WTC11 (cell line): ENCODE results near the gene METTL21A. TPM values are rescaled to one million over a fixed set of nuclear protein-coding genes. Genes with fewer than 3 reads are reported as not detected.
A peak's percentile ranks its signal among the peaks of the same experiment; 100 is the strongest.

Experiments
- ATAC-seq: fragments of 200-7000 bp; cut with Tn5 transposase; 2 replicates; pipeline ENCODE4 v1.10.0; 2021; ENCODE audit warnings: mild to moderate bottlenecking, moderate library complexity
- CTCF ChIA-PET: fragments of 300-600 bp; sonication (Branson Sonifier 250); formaldehyde crosslinking; loops from one replicate; lab custom pipeline; 2021; ENCODE audit warnings: antibody characterized with exemption; lab: Charles Lee
- POLR2A ChIA-PET: fragments of 350-600 bp; sonication (Branson Sonifier 250); formaldehyde crosslinking; loops from one replicate; lab custom pipeline; 2021; ENCODE audit warnings: antibody characterized with exemption; lab: Charles Lee
- DNase-seq: peaks from one replicate; pipeline ENCODE4 v3.0.0; 2021; ENCODE audit warnings: low spot score
- H3K27ac Mint-ChIP-seq: 2 replicates; pipeline ENCODE4 v1.8.0; 2021; ENCODE audit warnings: mixed read lengths
- H3K27me3 Mint-ChIP-seq: 2 replicates; pipeline ENCODE4 v1.8.0; 2021; ENCODE audit warnings: low read depth, mild to moderate bottlenecking, moderate library complexity, mixed read lengths
- H3K36me3 Mint-ChIP-seq: 2 replicates; pipeline ENCODE4 v1.8.0; 2021; ENCODE audit warnings: mixed read lengths
- H3K4me1 Mint-ChIP-seq: 2 replicates; pipeline ENCODE4 v1.8.0; 2022; ENCODE audit warnings: mixed read lengths
- H3K4me3 Mint-ChIP-seq: 2 replicates; pipeline ENCODE4 v1.8.0; 2021; ENCODE audit warnings: mild to moderate bottlenecking, moderate library complexity, mixed read lengths
- H3K9me3 Mint-ChIP-seq: 2 replicates; pipeline ENCODE4 v1.8.0; 2021; ENCODE audit warnings: mixed read lengths
- ATF6 ChIP-seq: sonication (generic); formaldehyde crosslinking; IDR thresholded peaks from 2 replicates; pipeline ENCODE4 v1.8.1; 2023; ENCODE audit warnings: mild to moderate bottlenecking, missing genetic modification reagents
- CREM ChIP-seq: sonication (generic); formaldehyde crosslinking; IDR thresholded peaks from 2 replicates; pipeline ENCODE4 v1.8.1; 2022; ENCODE audit warnings: mild to moderate bottlenecking, missing genetic modification reagents, moderate library complexity
- EMX1 ChIP-seq: fragments of 250-450 bp; sonication (Bioruptor Pico); IDR thresholded peaks from 2 replicates; pipeline ENCODE4 v1.8.0; 2021; ENCODE audit warnings: mild to moderate bottlenecking
- GABPB1 ChIP-seq: sonication (generic); formaldehyde crosslinking; IDR thresholded peaks from 2 replicates; pipeline ENCODE4 v1.8.1; 2023; ENCODE audit warnings: mild to moderate bottlenecking, missing genetic modification reagents
- IRF1 ChIP-seq: sonication (generic); formaldehyde crosslinking; IDR thresholded peaks from 2 replicates; pipeline ENCODE4 v1.8.0; 2023; ENCODE audit warnings: missing genetic modification reagents
- MAX ChIP-seq: sonication (generic); formaldehyde crosslinking; IDR thresholded peaks from 2 replicates; pipeline ENCODE4 v1.8.0; 2022; ENCODE audit warnings: mild to moderate bottlenecking, missing genetic modification reagents
- MXD4 ChIP-seq: fragments of 250-450 bp; sonication (Bioruptor Pico); IDR thresholded peaks from 2 replicates; pipeline ENCODE4 v1.8.0; 2021; ENCODE audit warnings: mild to moderate bottlenecking, moderate library complexity, borderline replicate concordance
- NR1H2 ChIP-seq: sonication (generic); formaldehyde crosslinking; IDR thresholded peaks from 2 replicates; pipeline ENCODE4 v1.9.0; 2021; ENCODE audit warnings: mild to moderate bottlenecking, moderate library complexity, missing genetic modification reagents
- NR2C2 ChIP-seq: sonication (generic); formaldehyde crosslinking; IDR thresholded peaks from 2 replicates; pipeline ENCODE4 v1.8.0; 2022; ENCODE audit warnings: mild to moderate bottlenecking, missing genetic modification reagents
- NR3C1 ChIP-seq: sonication (generic); formaldehyde crosslinking; conservative IDR thresholded peaks from 2 replicates; pipeline ENCODE4 v1.8.1; 2023; ENCODE audit warnings: low read depth, mild to moderate bottlenecking, missing genetic modification reagents
- PRRX2 ChIP-seq: fragments of 250-450 bp; sonication (Bioruptor Pico); IDR thresholded peaks from 2 replicates; pipeline ENCODE4 v1.8.0; 2021; ENCODE audit warnings: mild to moderate bottlenecking
- SOX15 ChIP-seq: fragments of 250-450 bp; sonication (Bioruptor Pico); IDR thresholded peaks from 2 replicates; pipeline ENCODE4 v1.9.0; 2021; ENCODE audit warnings: mild to moderate bottlenecking
- TEAD1 ChIP-seq: sonication (generic); formaldehyde crosslinking; IDR thresholded peaks from 2 replicates; pipeline ENCODE4 v1.8.0; 2022; ENCODE audit warnings: mild to moderate bottlenecking, missing genetic modification reagents
- ZNF121 ChIP-seq: sonication (generic); formaldehyde crosslinking; IDR thresholded peaks from 2 replicates; pipeline ENCODE4 v1.8.0; 2023; ENCODE audit warnings: missing genetic modification reagents
- ZNF138 ChIP-seq: sonication (generic); formaldehyde crosslinking; conservative IDR thresholded peaks from 2 replicates; pipeline ENCODE4 v1.8.1; 2022; ENCODE audit warnings: mild to moderate bottlenecking, moderate library complexity, missing genetic modification reagents
- ZNF425 ChIP-seq: fragments of 250-450 bp; sonication (Bioruptor Pico); conservative IDR thresholded peaks from 2 replicates; pipeline ENCODE4 v1.9.0; 2021; ENCODE audit warnings: mild to moderate bottlenecking
- ZNF671 ChIP-seq: fragments of 250-450 bp; sonication (Bioruptor Pico); IDR thresholded peaks from 2 replicates; pipeline ENCODE4 v1.8.0; 2021; ENCODE audit warnings: mild to moderate bottlenecking
- total RNA-seq: library from RNA; stranded (reverse); gene quantifications from 3 replicates; pipeline ENCODE4 v1.2.3, GENCODE V29; 2021
- TF ChIP-seq, protein P1 (sequence below): sonication (generic); formaldehyde crosslinking; IDR thresholded peaks from 2 replicates; pipeline ENCODE4 v1.8.0; 2022; ENCODE audit warnings: mild to moderate bottlenecking, missing genetic modification reagents
- TF ChIP-seq, protein P2 (sequence below): fragments of 250-450 bp; sonication (Bioruptor Pico); IDR thresholded peaks from 2 replicates; pipeline ENCODE4 v2.1.2; 2022; ENCODE audit warnings: mild to moderate bottlenecking, moderate library complexity
- TF ChIP-seq, protein P3 (sequence below): sonication (generic); formaldehyde crosslinking; IDR thresholded peaks from 2 replicates; pipeline ENCODE4 v1.8.1; 2022; ENCODE audit warnings: mild to moderate bottlenecking, moderate library complexity, missing genetic modification reagents
- TF ChIP-seq, protein P4 (sequence below): sonication (generic); formaldehyde crosslinking; conservative IDR thresholded peaks from 2 replicates; pipeline ENCODE4 v1.8.1; 2023; ENCODE audit warnings: mild to moderate bottlenecking, low read depth, missing genetic modification reagents, moderate library complexity

The METTL21A gene
- total RNA-seq, 1 experiment from 2014 or later: 56.4 TPM

DNA sequence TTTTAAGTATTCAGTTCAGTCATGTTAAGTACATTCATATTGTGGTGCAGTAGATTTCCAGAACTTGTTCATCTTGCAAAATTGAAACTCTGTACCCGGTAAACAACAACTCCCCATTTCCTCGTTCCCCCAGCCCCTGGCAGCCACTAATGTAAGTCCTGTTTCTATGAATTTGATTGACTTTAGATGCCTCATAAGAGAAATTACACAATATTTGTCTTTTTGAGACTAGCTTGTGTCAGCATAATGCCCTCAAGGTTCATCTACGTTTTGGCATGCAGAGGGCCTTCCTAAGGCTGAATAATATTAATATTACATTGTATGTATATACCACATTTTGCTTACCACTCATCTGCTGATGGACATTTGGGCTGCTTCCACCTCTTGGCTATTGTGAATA lies 30.9 kb downstream of the METTL21A start:
- Mint-ChIP-seq H3K27ac (no peak overlapping the region), H3K36me3 (peaks cover 57% of the 10 kb centered on the region), H3K9me3 (peaks cover 12% of the 10 kb centered on the region), H3K27me3 (no peaks in the 10 kb centered on the region), H3K4me3 (no peak overlapping the region), H3K4me1 (peaks cover 5% of the 10 kb centered on the region; the same call in 1 of the 2 replicates)
- CTCF ChIA-PET: no interaction called here
- POLR2A ChIA-PET: no interaction called here
- DNase-seq: no peak
- no peak for ATAC-seq
- no peak for TF ChIP-seq PRRX2 (CRISPR knock-in tag)
- no peak for TF ChIP-seq TEAD1
- TF ChIP-seq, protein P1, sequence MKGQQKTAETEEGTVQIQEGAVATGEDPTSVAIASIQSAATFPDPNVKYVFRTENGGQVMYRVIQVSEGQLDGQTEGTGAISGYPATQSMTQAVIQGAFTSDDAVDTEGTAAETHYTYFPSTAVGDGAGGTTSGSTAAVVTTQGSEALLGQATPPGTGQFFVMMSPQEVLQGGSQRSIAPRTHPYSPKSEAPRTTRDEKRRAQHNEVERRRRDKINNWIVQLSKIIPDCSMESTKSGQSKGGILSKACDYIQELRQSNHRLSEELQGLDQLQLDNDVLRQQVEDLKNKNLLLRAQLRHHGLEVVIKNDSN (CRISPR knock-in tag): no peak
- no peak for TF ChIP-seq NR1H2 (CRISPR knock-in tag)
- TF ChIP-seq MXD4 (CRISPR knock-in tag): no peak
- no peak for TF ChIP-seq GABPB1 (CRISPR knock-in tag)
- TF ChIP-seq ZNF671 (CRISPR knock-in tag): no peak
- TF ChIP-seq NR3C1: no peak

DNA sequence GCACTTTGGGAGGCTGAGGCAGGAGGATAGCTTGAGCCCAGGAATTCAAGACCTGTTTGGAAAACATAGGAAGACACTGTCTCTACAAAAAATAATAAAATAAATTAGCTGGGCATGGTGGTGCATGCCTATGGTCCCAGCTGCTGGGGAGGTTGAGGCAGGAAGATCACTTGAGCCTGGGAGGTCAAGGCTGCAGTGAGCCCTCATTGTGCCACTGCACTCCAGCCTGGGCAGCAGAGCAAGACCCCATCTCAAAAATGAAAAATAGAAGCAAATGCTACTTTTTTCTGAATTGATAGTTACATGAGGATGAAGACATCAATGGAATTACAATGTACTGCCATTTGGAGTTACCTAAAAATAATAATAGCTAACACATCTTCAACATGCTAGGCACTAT lies 31.9 kb downstream of the METTL21A start:
- H3K27ac Mint-ChIP-seq: peak overlapping the region; percentile 9; the same call in 1 of the 2 replicates
- ATAC-seq (no peak), DNase-seq (no peak)
- no peak overlapping the region for H3K4me3 Mint-ChIP-seq
- H3K36me3 Mint-ChIP-seq: peaks cover 65% of the 10 kb centered on the region
- peaks cover 12% of the 10 kb centered on the region for H3K9me3 Mint-ChIP-seq
- POLR2A ChIA-PET: no interaction called here
- no peaks in the 10 kb centered on the region for H3K27me3 Mint-ChIP-seq
- CTCF ChIA-PET: no interaction called here
- TF ChIP-seq ZNF121 (CRISPR knock-in tag) (peak; percentile 93), NR2C2 (CRISPR knock-in tag) (no peak)
- TF ChIP-seq, protein P2, sequence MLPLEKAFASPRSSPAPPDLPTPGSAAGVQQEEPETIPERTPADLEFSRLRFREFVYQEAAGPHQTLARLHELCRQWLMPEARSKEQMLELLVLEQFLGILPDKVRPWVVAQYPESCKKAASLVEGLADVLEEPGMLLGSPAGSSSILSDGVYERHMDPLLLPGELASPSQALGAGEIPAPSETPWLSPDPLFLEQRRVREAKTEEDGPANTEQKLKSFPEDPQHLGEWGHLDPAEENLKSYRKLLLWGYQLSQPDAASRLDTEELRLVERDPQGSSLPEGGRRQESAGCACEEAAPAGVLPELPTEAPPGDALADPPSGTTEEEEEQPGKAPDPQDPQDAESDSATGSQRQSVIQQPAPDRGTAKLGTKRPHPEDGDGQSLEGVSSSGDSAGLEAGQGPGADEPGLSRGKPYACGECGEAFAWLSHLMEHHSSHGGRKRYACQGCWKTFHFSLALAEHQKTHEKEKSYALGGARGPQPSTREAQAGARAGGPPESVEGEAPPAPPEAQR (CRISPR knock-in tag): no peak
- TF ChIP-seq, protein P3, sequence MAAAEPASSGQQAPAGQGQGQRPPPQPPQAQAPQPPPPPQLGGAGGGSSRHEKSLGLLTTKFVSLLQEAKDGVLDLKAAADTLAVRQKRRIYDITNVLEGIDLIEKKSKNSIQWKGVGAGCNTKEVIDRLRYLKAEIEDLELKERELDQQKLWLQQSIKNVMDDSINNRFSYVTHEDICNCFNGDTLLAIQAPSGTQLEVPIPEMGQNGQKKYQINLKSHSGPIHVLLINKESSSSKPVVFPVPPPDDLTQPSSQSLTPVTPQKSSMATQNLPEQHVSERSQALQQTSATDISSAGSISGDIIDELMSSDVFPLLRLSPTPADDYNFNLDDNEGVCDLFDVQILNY (CRISPR knock-in tag): no peak
- H3K4me1 Mint-ChIP-seq: peaks cover 5% of the 10 kb centered on the region; the same call in 1 of the 2 replicates

- DNase-seq (no peak), ATAC-seq (no peak)
- H3K27ac Mint-ChIP-seq: no peak overlapping the region
- H3K4me1 Mint-ChIP-seq: no peaks in the 10 kb centered on the region
- no peaks in the 10 kb centered on the region for H3K27me3 Mint-ChIP-seq
- POLR2A ChIA-PET: no interaction called here
- CTCF ChIA-PET: no interaction called here
- H3K4me3 Mint-ChIP-seq: no peak overlapping the region
- peaks cover 82% of the 10 kb centered on the region for H3K36me3 Mint-ChIP-seq
- H3K9me3 Mint-ChIP-seq: peaks cover 12% of the 10 kb centered on the region
- TF ChIP-seq SOX15 (CRISPR knock-in tag) (no peak), ZNF425 (CRISPR knock-in tag) (no peak), ZNF138 (CRISPR knock-in tag) (no peak), CREM (no peak), EMX1 (no peak), IRF1 (no peak), MAX (CRISPR knock-in tag) (no peak), ATF6 (CRISPR knock-in tag) (no peak)
- TF ChIP-seq, protein P4, sequence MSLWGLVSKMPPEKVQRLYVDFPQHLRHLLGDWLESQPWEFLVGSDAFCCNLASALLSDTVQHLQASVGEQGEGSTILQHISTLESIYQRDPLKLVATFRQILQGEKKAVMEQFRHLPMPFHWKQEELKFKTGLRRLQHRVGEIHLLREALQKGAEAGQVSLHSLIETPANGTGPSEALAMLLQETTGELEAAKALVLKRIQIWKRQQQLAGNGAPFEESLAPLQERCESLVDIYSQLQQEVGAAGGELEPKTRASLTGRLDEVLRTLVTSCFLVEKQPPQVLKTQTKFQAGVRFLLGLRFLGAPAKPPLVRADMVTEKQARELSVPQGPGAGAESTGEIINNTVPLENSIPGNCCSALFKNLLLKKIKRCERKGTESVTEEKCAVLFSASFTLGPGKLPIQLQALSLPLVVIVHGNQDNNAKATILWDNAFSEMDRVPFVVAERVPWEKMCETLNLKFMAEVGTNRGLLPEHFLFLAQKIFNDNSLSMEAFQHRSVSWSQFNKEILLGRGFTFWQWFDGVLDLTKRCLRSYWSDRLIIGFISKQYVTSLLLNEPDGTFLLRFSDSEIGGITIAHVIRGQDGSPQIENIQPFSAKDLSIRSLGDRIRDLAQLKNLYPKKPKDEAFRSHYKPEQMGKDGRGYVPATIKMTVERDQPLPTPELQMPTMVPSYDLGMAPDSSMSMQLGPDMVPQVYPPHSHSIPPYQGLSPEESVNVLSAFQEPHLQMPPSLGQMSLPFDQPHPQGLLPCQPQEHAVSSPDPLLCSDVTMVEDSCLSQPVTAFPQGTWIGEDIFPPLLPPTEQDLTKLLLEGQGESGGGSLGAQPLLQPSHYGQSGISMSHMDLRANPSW (CRISPR knock-in tag): no peak
Observed at GRCh38 chr2:207589143-207589542, 36.1 kb downstream of the METTL21A start.
